NCI-H82 treated with DMSO at 0.1 percent for 48 hours (cell line): ENCODE data around the gene FXYD4.
"Not testable (repeated sequence)": the region's sequence is repeated elsewhere in the genome, so short reads cannot be mapped to it uniquely, and the experiment has no call there.

Experiments
- DNase-seq: peaks from one replicate; lab custom pipeline; 2025; ENCODE audit not compliant: unreplicated experiment; lab: John Stamatoyannopoulos, UW

Gene FXYD4

GRCh38 chr10:43371418-43371817 is at the start of gene FXYD4:
TSS of gene FXYD4 (plus strand) at chr10:43371636. CDS start at chr10:43373747, 2,111 bp downstream.
- no peak for DNase-seq

- DNase-seq: no peak
Measured at GRCh38 chr10:43322331-43322730, 49.1 kb upstream of the FXYD4 start.

- peak; percentile 64 for DNase-seq
Measured at GRCh38 chr10:43322769-43323168, 48.7 kb upstream of the FXYD4 start.

- DNase-seq: no peak
Measured at GRCh38 chr10:43323245-43323644, 48.2 kb upstream of the FXYD4 start.

GRCh38 chr10:43324876-43325275 is 46.6 kb upstream of the FXYD4 start:
- DNase-seq: no peak

- DNase-seq: no peak
Measured at GRCh38 chr10:43327171-43327570, 44.3 kb upstream of the FXYD4 start.

- no peak for DNase-seq
Measured at GRCh38 chr10:43327986-43328385, 43.5 kb upstream of the FXYD4 start.

GRCh38 chr10:43328810-43329209 is 42.6 kb upstream of the FXYD4 start:
- DNase-seq: not testable (repeated sequence)

GRCh38 chr10:43329246-43329885 is 42.1 kb upstream of the FXYD4 start:
- not testable (repeated sequence) for DNase-seq

GRCh38 chr10:43330049-43330823 is 41.2 kb upstream of the FXYD4 start:
- not testable (repeated sequence) for DNase-seq

GRCh38 chr10:43330824-43331127 is 40.7 kb upstream of the FXYD4 start:
- not testable (repeated sequence) for DNase-seq

GRCh38 chr10:43333653-43334052 is 37.8 kb upstream of the FXYD4 start:
- no peak for DNase-seq

- no peak for DNase-seq
Measured at GRCh38 chr10:43336061-43336460, 35.4 kb upstream of the FXYD4 start.

GRCh38 chr10:43336641-43337318 is 34.7 kb upstream of the FXYD4 start:
- peak; percentile 19 for DNase-seq

GRCh38 chr10:43337536-43337935 is 33.9 kb upstream of the FXYD4 start:
- DNase-seq: not testable (repeated sequence)

GRCh38 chr10:43338117-43338516 is 33.3 kb upstream of the FXYD4 start:
- no peak for DNase-seq

GRCh38 chr10:43339136-43339535 is 32.3 kb upstream of the FXYD4 start:
- DNase-seq: no peak

GRCh38 chr10:43340101-43340500 is 31.3 kb upstream of the FXYD4 start:
- DNase-seq: no peak

- DNase-seq: no peak
Measured at GRCh38 chr10:43340619-43341018, 30.8 kb upstream of the FXYD4 start.

- DNase-seq: no peak
Measured at GRCh38 chr10:43341450-43341849, 30.0 kb upstream of the FXYD4 start.

- DNase-seq: no peak
Measured at GRCh38 chr10:43342279-43343125, 28.9 kb upstream of the FXYD4 start.
